GM23248 (cell line): ENCODE results near the gene TIPIN.

Source experiments
- EZH2 ChIP-seq: fragments of 200-600 bp; sonication (generic); IDR thresholded peaks from 2 replicates; pipeline ENCODE4 v1.6.1; 2018; ENCODE audit warnings: antibody characterized with exemption, mild to moderate bottlenecking; ENCODE audit not compliant: insufficient read depth, poor library complexity, severe bottlenecking
- EZH2phosphoT487 ChIP-seq: fragments of 200-600 bp; sonication (generic); IDR thresholded peaks from 2 replicates; pipeline ENCODE4 v1.6.1; 2018; ENCODE audit warnings: antibody characterized with exemption, moderate library complexity, mild to moderate bottlenecking, low read depth; ENCODE audit not compliant: insufficient read depth

DNA sequence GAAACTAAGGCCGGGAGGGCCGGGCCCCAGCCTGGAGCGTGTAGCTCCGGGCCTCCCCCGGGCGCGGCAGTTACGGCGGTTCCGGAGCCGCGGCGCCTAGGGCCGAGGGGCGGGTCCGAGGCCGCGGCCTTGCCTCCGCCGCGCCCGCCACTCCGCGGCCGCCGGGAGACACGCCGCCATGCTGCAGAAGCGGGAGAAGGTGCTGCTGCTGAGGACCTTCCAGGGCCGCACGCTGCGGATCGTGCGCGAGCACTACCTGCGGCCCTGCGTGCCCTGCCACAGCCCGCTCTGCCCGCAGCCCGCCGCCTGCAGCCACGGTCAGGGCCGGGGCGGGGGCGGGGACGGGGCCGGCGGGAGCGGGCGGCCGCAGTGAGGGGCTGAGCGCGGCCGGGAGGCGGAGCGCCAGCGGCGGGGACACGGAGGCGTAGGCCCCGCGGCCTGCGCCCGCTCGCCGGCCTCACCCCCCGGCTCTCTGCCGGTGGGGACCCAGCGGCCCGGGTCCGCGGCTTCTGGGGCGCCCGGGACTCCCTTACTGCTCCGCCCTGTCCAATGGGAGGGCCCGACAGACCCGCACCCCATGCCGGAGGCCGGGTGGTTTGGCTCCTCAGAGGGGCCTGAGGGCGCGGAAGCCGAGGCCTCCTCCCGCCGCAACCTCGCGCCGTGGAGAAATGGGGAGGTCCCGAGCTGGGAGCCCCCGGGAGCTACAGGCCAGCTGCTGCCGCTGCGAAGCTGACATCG is 62.9 kb downstream of the TIPIN start, which contains the start of gene DIS3L:
- no peak for TF ChIP-seq EZH2
- no peak for TF ChIP-seq EZH2phosphoT487
